PC-3 (cell line): Measurements from ENCODE around the gene CFL1. TPM values are rescaled to one million over a fixed set of nuclear protein-coding genes. Genes with fewer than 3 reads are reported as not detected.

Experiments
- total RNA-seq: library from RNA; depleted of rRNA; stranded (reverse); fragments of >200 nt; gene quantifications from 2 replicates; pipeline ENCODE4 v1.2.3, GENCODE V29; 2014; rRNA removed

CFL1 gene
- total RNA-seq, 1 experiment from 2014 or later = 2,710 TPM

Other genes with a start within 250 kb of the CFL1 start
- 80.1 and 106 TPM in 2 replicates for gene MAP3K11, start 244.0 kb downstream of the CFL1 start, total RNA-seq
- 53.6 and 69.9 TPM in 2 replicates for gene PCNX3, start 242.4 kb downstream of the CFL1 start, total RNA-seq
- 113 and 161 TPM in 2 replicates for gene SIPA1, start 220.1 kb downstream of the CFL1 start, total RNA-seq
- 70.3 and 84.2 TPM in 2 replicates for gene RELA, start 195.3 kb downstream of the CFL1 start, total RNA-seq
- 74.9 and 83.9 TPM in 2 replicates for gene KAT5, start 145.9 kb downstream of the CFL1 start, total RNA-seq
- gene RNASEH2C, start 137.4 kb downstream of the CFL1 start, total RNA-seq = 96.2 and 172 TPM in 2 replicates
- 24.2 and 31.4 TPM in 2 replicates for gene AP5B1, start 77.2 kb downstream of the CFL1 start, total RNA-seq
- gene OVOL1, start 71.1 kb downstream of the CFL1 start, total RNA-seq = 17.1 and 18.1 TPM in 2 replicates
- not detected in 2 replicates for gene SNX32, start 24.2 kb downstream of the CFL1 start, total RNA-seq
- gene MUS81, start 2.3 kb upstream of the CFL1 start, total RNA-seq = 82.0 and 94.6 TPM in 2 replicates
- gene EFEMP2, start 14.6 kb upstream of the CFL1 start, total RNA-seq = 2.6 and 4.5 TPM in 2 replicates
- gene CTSW, start 21.7 kb upstream of the CFL1 start, total RNA-seq = 0.11 TPM in 1 of 2 replicates, not detected in the other
- 221 TPM in 2 replicates for gene FIBP, start 30.3 kb upstream of the CFL1 start, total RNA-seq
- gene CCDC85B, start 32.5 kb upstream of the CFL1 start, total RNA-seq = 207 and 280 TPM in 2 replicates
- gene FOSL1, start 42.2 kb upstream of the CFL1 start, total RNA-seq = 656 and 851 TPM in 2 replicates
- 61.3 and 82.0 TPM in 2 replicates for gene C11orf68, start 60.9 kb upstream of the CFL1 start, total RNA-seq
- gene DRAP1, start 61.2 kb upstream of the CFL1 start, total RNA-seq = 944 and 1,531 TPM in 2 replicates
- gene TSGA10IP, start 87.3 kb upstream of the CFL1 start, total RNA-seq = not detected in 2 replicates
- gene SART1, start 103.6 kb upstream of the CFL1 start, total RNA-seq = 240 and 267 TPM in 2 replicates
- gene EIF1AD, start 144.0 kb upstream of the CFL1 start, total RNA-seq = 70.1 and 77.0 TPM in 2 replicates
- 124 and 131 TPM in 2 replicates for gene BANF1, start 144.3 kb upstream of the CFL1 start, total RNA-seq
- 74.5 and 84.2 TPM in 2 replicates for gene CST6, start 153.8 kb upstream of the CFL1 start, total RNA-seq
- 0.17 and 1.1 TPM in 2 replicates for gene CATSPER1, start 168.3 kb upstream of the CFL1 start, total RNA-seq
- not detected in 2 replicates for gene GAL3ST3, start 191.0 kb upstream of the CFL1 start, total RNA-seq
- gene SF3B2, start 194.2 kb upstream of the CFL1 start, total RNA-seq = 241 and 318 TPM in 2 replicates
- gene PACS1, start 212.1 kb upstream of the CFL1 start, total RNA-seq = 28.7 and 31.5 TPM in 2 replicates